ENCODE measurements around the gene ASAP3. TPM values are rescaled to one million over a fixed set of nuclear protein-coding genes. Genes with fewer than 3 reads are reported as not detected.

Gene ASAP3
- total and polyA plus RNA-seq, 8 donors, result 24.9 to 228 (median 30.5) TPM

DNA sequence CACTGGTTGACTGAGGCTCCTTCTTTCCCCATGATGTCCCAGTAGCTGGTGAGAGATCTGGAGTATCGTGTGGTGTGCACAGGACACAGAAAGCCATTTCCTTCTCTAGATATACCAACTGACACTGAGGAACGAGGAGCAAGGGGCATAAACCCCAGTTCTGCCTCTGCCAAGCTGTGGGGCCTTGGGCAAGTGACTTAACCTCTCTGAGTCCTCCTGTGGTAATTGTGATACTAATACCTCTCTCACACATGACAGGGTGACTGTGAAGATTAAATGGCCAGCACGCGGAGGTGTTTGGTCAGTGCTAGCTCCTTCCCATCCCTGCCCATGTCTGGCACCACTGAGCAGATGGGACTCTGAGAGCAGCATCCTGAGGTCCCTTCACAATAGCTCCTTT is 33.1 kb downstream of the ASAP3 start:
- H3K9me3 ChIP-seq, result no peaks in the 10 kb centered on the region
- peaks cover 16 to 35% (median 27%) of the 10 kb centered on the region in 4 donors for H3K4me1 ChIP-seq
- H3K4me3 ChIP-seq, result no peak overlapping the region
- TF ChIP-seq POLR2AphosphoS5 (IDR thresholded peaks at IDR 0.05) (no peak), EP300 (IDR thresholded peaks at IDR 0.05) (no peak), POLR2A (IDR thresholded peaks at IDR 0.05) (no peak)
- TF ChIP-seq, protein P1, sequence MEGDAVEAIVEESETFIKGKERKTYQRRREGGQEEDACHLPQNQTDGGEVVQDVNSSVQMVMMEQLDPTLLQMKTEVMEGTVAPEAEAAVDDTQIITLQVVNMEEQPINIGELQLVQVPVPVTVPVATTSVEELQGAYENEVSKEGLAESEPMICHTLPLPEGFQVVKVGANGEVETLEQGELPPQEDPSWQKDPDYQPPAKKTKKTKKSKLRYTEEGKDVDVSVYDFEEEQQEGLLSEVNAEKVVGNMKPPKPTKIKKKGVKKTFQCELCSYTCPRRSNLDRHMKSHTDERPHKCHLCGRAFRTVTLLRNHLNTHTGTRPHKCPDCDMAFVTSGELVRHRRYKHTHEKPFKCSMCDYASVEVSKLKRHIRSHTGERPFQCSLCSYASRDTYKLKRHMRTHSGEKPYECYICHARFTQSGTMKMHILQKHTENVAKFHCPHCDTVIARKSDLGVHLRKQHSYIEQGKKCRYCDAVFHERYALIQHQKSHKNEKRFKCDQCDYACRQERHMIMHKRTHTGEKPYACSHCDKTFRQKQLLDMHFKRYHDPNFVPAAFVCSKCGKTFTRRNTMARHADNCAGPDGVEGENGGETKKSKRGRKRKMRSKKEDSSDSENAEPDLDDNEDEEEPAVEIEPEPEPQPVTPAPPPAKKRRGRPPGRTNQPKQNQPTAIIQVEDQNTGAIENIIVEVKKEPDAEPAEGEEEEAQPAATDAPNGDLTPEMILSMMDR (IDR thresholded peaks at IDR 0.05), result no peak
- H3K27me3 ChIP-seq, result no peaks in the 10 kb centered on the region
- peaks cover 0 to 43% (median 28%) of the 10 kb centered on the region in 4 donors for H3K36me3 ChIP-seq
- no peak for DNase-seq
- 70 to 95% (median 89%) methylated on average over 4 of the region's 4 CpGs for WGBS, 5 donors
- intact Hi-C loops (cut with DNase I; ENCODE audit: low total_unique reads), result no loop called here
- peak overlapping the region in 4 of 5 donors; percentile 74 to 85 (median 79) for H3K27ac ChIP-seq

DNA sequence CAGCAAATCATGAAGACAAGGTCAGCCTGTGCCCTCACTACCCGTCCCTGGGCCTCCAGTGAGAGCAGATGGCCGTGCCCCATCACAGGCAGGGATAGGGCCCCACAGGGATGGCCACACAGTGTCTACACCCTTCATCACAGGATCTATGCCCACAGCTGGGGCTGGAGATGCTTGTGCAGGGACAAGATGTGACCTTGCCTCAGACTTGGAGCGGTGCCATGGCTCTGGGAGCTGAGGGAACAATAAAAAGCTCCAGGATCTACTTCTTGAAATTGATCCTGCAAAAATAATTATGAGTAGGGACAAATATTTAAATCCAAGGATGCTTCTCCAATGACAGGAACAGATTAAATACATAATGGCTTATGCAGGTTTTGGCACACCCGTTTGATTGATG is 34.0 kb downstream of the ASAP3 start:
- WGBS, 5 donors, result 81 to 91% (median 87%) methylated on average over 4 of the region's 4 CpGs
- peaks cover 16 to 35% (median 28%) of the 10 kb centered on the region in 4 donors for H3K4me1 ChIP-seq
- no peaks in the 10 kb centered on the region for H3K27me3 ChIP-seq
- H3K36me3 ChIP-seq, result peaks cover 0 to 34% (median 18%) of the 10 kb centered on the region in 4 donors
- H3K4me3 ChIP-seq, result no peak overlapping the region
- DNase-seq, result peak in 1 of 2 donors; percentile 65
- intact Hi-C loops (cut with DNase I; ENCODE audit: low total_unique reads), result no loop called here
- TF ChIP-seq POLR2A (IDR thresholded peaks at IDR 0.05), result no peak
- no peak for TF ChIP-seq EP300 (IDR thresholded peaks at IDR 0.05)
- TF ChIP-seq, protein P1 (IDR thresholded peaks at IDR 0.05), result no peak
- no peak for TF ChIP-seq POLR2AphosphoS5 (IDR thresholded peaks at IDR 0.05)
- no peaks in the 10 kb centered on the region for H3K9me3 ChIP-seq
- H3K27ac ChIP-seq, result no peak overlapping the region

GRCh38 chr1:23449306-23449705 is 34.7 kb downstream of the ASAP3 start:
- no peak overlapping the region for H3K4me3 ChIP-seq
- WGBS, 5 donors, result 68 to 80% (median 77%) methylated on average over 6 of the region's 6 CpGs
- no peak for DNase-seq
- H3K27me3 ChIP-seq, result no peaks in the 10 kb centered on the region
- TF ChIP-seq EP300 (IDR thresholded peaks at IDR 0.05) (no peak), POLR2A (IDR thresholded peaks at IDR 0.05) (no peak), POLR2AphosphoS5 (IDR thresholded peaks at IDR 0.05) (no peak)
- TF ChIP-seq, protein P1 (IDR thresholded peaks at IDR 0.05), result no peak
- H3K9me3 ChIP-seq, result no peaks in the 10 kb centered on the region
- peak overlapping the region in 1 of 5 donors; percentile 2 for H3K27ac ChIP-seq
- intact Hi-C loops (cut with DNase I; ENCODE audit: low total_unique reads), result no loop called here
- H3K4me1 ChIP-seq, result peaks cover 16 to 39% (median 31%) of the 10 kb centered on the region in 4 donors
- H3K36me3 ChIP-seq, result peaks cover 0 to 30% (median 12%) of the 10 kb centered on the region in 4 donors

- Histone ChIP-seq H3K36me3 (peaks cover 0 to 30% (median 10%) of the 10 kb centered on the region in 4 donors), H3K9me3 (no peaks in the 10 kb centered on the region), H3K27ac (peak overlapping the region in 1 of 5 donors; percentile 2), H3K4me1 (peaks cover 16 to 39% (median 32%) of the 10 kb centered on the region in 4 donors), H3K27me3 (no peaks in the 10 kb centered on the region), H3K4me3 (no peak overlapping the region)
- TF ChIP-seq POLR2AphosphoS5 (IDR thresholded peaks at IDR 0.05) (no peak), EP300 (IDR thresholded peaks at IDR 0.05) (no peak), POLR2A (IDR thresholded peaks at IDR 0.05) (no peak)
- TF ChIP-seq, protein P1 (IDR thresholded peaks at IDR 0.05), result no peak
- WGBS, 5 donors, result 36 to 64% (median 47%) methylated on average over 1 of the region's 1 CpG
- no peak for DNase-seq
- intact Hi-C loops (cut with DNase I; ENCODE audit: low total_unique reads), result no loop called here
Observed at GRCh38 chr1:23448846-23449245, 35.1 kb downstream of the ASAP3 start.
